ENCODE measurements around the gene SLC25A44. TPM values are rescaled to one million over a fixed set of nuclear protein-coding genes. Genes with fewer than 3 reads are reported as not detected.
"Not testable (repeated sequence)": the region's sequence is repeated elsewhere in the genome, so short reads cannot be mapped to it uniquely, and the experiment has no call there.

SLC25A44 gene
- total RNA-seq, 1 experiment from 2014 or later = 28.1 TPM

- Histone ChIP-seq H3K4me1 (ENCODE audit: insufficient read depth, low read length) (peaks cover 26% of the 10 kb centered on the region), H3K27me3 (ENCODE audit: low read length) (no peaks in the 10 kb centered on the region), H3K9me2 (replicated peaks; ENCODE audit: low read length) (no peaks in the 10 kb centered on the region), H3K9me3 (ENCODE audit: low read length) (no peaks in the 10 kb centered on the region), H3K9ac (ENCODE audit: low read length) (peak overlapping the region; percentile 93; the same call in 1 of the 2 replicates), H3K4me2 (ENCODE audit: low read length) (peak overlapping the region; percentile 95), H3K36me3 (ENCODE audit: low read depth, low read length) (peaks cover 7% of the 10 kb centered on the region), H3K27ac (ENCODE audit: low read length) (peak overlapping the region; percentile 56), H2AFZ (ENCODE audit: low read length) (no peak overlapping the region), H4K20me1 (ENCODE audit: low read length) (no peaks in the 10 kb centered on the region), H3K79me2 (ENCODE audit: low read length) (peaks cover 30% of the 10 kb centered on the region), H3K4me3 (ENCODE audit: low read length) (peak overlapping the region; percentile 84), H3F3A (ENCODE audit: low read length, unreplicated experiment) (no peaks in the 10 kb centered on the region)
- ChIA-PET POLR2A (ENCODE audit: unreplicated experiment) (no interaction called here), CTCF (interaction anchor here (0.6 kb wide), 1 partner anchor 118 kb away, joined by 8 read pairs; no protein-coding TSS in a partner anchor)
- BruUV-seq (replicated peaks) = no TSS peak
- intact Hi-C loops (cut with micrococcal nuclease) = no loop called here
- no peak for ATAC-seq
- TF ChIP-seq EZH2phosphoT487 (IDR thresholded peaks at IDR 0.05; ENCODE audit: borderline replicate concordance, low read length) = no peak
- no peak for TF ChIP-seq EZH2 (IDR thresholded peaks at IDR 0.05; ENCODE audit: low read length, unreplicated experiment)
- no peak for TF ChIP-seq CTCF (conservative IDR thresholded peaks at IDR 0.05; ENCODE audit: low read depth, low read length)
- DNase-seq = peak; percentile 68
Measured at GRCh38 chr1:156214024-156214748, 20.3 kb downstream of the SLC25A44 start.

- H4K20me1 ChIP-seq (ENCODE audit: low read length); H3F3A ChIP-seq (ENCODE audit: low read length, unreplicated experiment); H3K9me3 ChIP-seq (ENCODE audit: low read length); H3K9me2 ChIP-seq (replicated peaks; ENCODE audit: low read length); H3K27ac ChIP-seq (ENCODE audit: low read length); POLR2A ChIA-PET (ENCODE audit: unreplicated experiment); H3K27me3 ChIP-seq (ENCODE audit: low read length); H2AFZ ChIP-seq (ENCODE audit: low read length); intact Hi-C loops (cut with micrococcal nuclease); ATAC-seq; H3K4me2 ChIP-seq (ENCODE audit: low read length); H3K9ac ChIP-seq (ENCODE audit: low read length); BruUV-seq (replicated peaks); H3K36me3 ChIP-seq (ENCODE audit: low read depth, low read length); H3K4me3 ChIP-seq (ENCODE audit: low read length); DNase-seq: not testable (repeated sequence)
- CTCF ChIA-PET = interaction anchor here (1.1 kb wide), 1 partner anchor 71 kb away, joined by 4 read pairs; no protein-coding TSS in a partner anchor
- H3K79me2 ChIP-seq (ENCODE audit: low read length) = peaks cover 32% of the 10 kb centered on the region
- peaks cover 26% of the 10 kb centered on the region for H3K4me1 ChIP-seq (ENCODE audit: insufficient read depth, low read length)
Measured at GRCh38 chr1:156216361-156217086, 22.6 kb downstream of the SLC25A44 start.

GRCh38 chr1:156217871-156218270 lies 24.0 kb downstream of the SLC25A44 start:
- no peaks in the 10 kb centered on the region for H3K9me3 ChIP-seq (ENCODE audit: low read length)
- peak; percentile 67 for DNase-seq
- POLR2A ChIA-PET (ENCODE audit: unreplicated experiment) = no interaction called here
- no peak overlapping the region for H3K4me3 ChIP-seq (ENCODE audit: low read length)
- no peak overlapping the region for H3K9ac ChIP-seq (ENCODE audit: low read length)
- no peak for TF ChIP-seq EZH2phosphoT487 (IDR thresholded peaks at IDR 0.05; ENCODE audit: borderline replicate concordance, low read length)
- peak overlapping the region; percentile 53 for H3K4me2 ChIP-seq (ENCODE audit: low read length)
- H3F3A ChIP-seq (ENCODE audit: low read length, unreplicated experiment) = no peaks in the 10 kb centered on the region
- peaks cover 32% of the 10 kb centered on the region for H3K79me2 ChIP-seq (ENCODE audit: low read length)
- BruUV-seq (replicated peaks) = no TSS peak
- CTCF ChIA-PET = interaction anchor here (0.6 to 1.3 kb wide), 4 partner anchors 8 to 116 kb away, joined by 3 to 10 read pairs (median 4); no protein-coding TSS in a partner anchor
- H3K4me1 ChIP-seq (ENCODE audit: insufficient read depth, low read length) = peaks cover 23% of the 10 kb centered on the region
- intact Hi-C loops (cut with micrococcal nuclease) = no loop called here
- H3K36me3 ChIP-seq (ENCODE audit: low read depth, low read length) = no peaks in the 10 kb centered on the region
- no peaks in the 10 kb centered on the region for H3K9me2 ChIP-seq (replicated peaks; ENCODE audit: low read length)
- ATAC-seq = peak; percentile 8; the same call in 1 of the 2 replicates
- H4K20me1 ChIP-seq (ENCODE audit: low read length) = no peaks in the 10 kb centered on the region
- no peaks in the 10 kb centered on the region for H3K27me3 ChIP-seq (ENCODE audit: low read length)
- H3K27ac ChIP-seq (ENCODE audit: low read length) = peak overlapping the region; percentile 22
- H2AFZ ChIP-seq (ENCODE audit: low read length) = no peak overlapping the region

Measured in PC-3 (cell line).